HFF-Myc (cell line): ENCODE data around the gene PPFIA1.

Experiments
- DNase-seq: peaks from one replicate; pipeline ENCODE4 v3.0.0-alpha.2; 2011; ENCODE audit warnings: low read depth; ENCODE audit errors: extremely low read depth
- H3K4me3 ChIP-seq: replicated peaks from 2 replicates; pipeline ENCODE4 v1.5.1; 2011; ENCODE audit warnings: low read depth, mild to moderate bottlenecking, control low read depth, low read length
- TF ChIP-seq, protein P1 (sequence below): IDR thresholded peaks from 2 replicates; pipeline ENCODE4 v1.5.1; 2012; ENCODE audit warnings: mild to moderate bottlenecking, low read depth, low read length, control low read depth; ENCODE audit errors: missing control alignments

Gene PPFIA1

DNA sequence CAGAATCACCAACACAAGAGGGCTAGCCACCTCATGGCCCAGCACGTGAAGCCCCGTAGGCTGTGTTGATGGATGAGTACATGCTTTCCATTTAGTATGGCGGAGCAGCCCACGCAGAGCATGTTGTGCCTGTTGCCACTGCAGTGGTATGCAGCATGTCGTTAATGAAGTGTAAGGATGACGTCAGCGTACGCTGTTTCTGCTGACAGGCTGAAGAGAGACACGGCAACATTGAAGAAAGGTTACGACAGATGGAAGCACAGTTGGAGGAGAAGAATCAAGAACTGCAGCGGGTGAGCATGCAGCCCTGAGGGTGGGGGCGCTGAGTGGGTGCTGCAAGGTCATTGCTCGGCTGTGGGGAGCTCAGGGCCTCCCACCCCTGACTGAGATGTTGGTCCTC lies 62.8 kb downstream of the PPFIA1 start:
- no peak overlapping the region for H3K4me3 ChIP-seq
- TF ChIP-seq, protein P1, sequence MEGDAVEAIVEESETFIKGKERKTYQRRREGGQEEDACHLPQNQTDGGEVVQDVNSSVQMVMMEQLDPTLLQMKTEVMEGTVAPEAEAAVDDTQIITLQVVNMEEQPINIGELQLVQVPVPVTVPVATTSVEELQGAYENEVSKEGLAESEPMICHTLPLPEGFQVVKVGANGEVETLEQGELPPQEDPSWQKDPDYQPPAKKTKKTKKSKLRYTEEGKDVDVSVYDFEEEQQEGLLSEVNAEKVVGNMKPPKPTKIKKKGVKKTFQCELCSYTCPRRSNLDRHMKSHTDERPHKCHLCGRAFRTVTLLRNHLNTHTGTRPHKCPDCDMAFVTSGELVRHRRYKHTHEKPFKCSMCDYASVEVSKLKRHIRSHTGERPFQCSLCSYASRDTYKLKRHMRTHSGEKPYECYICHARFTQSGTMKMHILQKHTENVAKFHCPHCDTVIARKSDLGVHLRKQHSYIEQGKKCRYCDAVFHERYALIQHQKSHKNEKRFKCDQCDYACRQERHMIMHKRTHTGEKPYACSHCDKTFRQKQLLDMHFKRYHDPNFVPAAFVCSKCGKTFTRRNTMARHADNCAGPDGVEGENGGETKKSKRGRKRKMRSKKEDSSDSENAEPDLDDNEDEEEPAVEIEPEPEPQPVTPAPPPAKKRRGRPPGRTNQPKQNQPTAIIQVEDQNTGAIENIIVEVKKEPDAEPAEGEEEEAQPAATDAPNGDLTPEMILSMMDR = no peak
- DNase-seq = no peak

DNA sequence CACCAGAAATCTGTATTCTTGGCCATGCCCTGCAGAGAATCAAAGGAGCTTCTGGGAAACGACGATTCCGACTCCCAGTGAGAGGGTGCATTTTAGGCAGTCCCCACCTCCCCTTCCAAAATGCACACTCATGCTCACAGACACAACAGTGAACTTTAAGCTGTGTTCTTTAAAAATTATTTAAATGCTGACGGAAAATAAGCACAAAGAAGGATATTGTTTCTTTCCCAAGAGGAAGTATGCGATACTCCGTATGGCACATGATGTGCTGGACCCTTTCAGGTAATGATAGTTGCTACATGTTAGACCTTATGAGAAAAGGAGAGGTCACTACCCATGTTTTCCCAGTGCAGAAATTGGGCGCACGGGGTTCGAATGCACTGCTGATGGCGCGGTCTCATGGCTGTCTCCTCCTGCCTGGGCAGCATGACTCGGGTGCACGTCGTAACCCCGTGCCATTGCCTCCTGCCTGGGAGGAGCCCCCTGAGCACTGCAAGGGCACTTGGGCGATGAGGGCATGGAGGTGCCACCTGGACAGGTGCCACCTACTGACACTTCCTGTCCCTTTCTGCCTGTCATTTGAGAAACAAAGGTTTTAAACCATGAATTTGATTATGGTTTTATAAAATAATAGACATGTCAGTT lies 64.0 kb downstream of the PPFIA1 start:
- DNase-seq = no peak
- no peak overlapping the region for H3K4me3 ChIP-seq
- TF ChIP-seq, protein P1 = no peak

DNA sequence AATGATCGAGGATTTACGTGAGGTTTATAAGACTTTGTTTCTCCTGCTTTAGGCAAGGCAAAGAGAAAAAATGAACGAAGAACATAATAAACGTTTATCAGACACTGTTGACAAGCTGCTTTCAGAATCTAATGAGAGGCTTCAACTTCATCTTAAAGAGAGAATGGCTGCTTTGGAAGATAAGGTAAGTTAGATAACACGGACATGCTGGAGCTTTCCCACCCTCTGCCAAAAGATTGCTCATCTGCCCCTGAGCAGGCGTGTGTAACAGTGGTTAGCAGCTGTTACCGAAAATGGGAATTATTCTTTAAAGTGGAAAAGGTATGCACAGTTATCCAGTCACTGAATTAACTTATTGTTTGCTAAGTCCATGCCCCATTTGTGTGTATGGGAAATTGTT lies 65.0 kb downstream of the PPFIA1 start:
- no peak overlapping the region for H3K4me3 ChIP-seq
- TF ChIP-seq, protein P1 = no peak
- no peak for DNase-seq

DNA sequence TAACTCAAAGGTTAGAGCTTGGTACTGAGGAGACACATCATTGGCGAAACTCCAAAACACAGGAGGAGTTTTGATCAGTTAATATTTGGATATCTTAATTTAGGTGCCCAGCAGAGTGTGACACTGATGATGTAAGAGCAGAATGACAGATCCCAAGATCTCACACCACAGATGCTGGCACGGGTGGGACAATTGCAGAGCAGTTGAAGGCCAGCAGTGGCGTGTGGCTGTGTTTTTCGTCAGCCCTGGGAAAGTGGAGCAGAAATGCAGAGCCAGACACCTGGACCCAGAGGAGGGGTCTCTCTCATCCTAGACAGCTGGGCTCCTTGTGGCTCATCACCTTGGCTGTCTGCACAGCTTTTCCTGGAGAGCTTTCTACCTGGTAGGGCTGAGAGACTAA lies 68.1 kb downstream of the PPFIA1 start:
- no peak overlapping the region for H3K4me3 ChIP-seq
- TF ChIP-seq, protein P1 = no peak
- DNase-seq = no peak

DNA sequence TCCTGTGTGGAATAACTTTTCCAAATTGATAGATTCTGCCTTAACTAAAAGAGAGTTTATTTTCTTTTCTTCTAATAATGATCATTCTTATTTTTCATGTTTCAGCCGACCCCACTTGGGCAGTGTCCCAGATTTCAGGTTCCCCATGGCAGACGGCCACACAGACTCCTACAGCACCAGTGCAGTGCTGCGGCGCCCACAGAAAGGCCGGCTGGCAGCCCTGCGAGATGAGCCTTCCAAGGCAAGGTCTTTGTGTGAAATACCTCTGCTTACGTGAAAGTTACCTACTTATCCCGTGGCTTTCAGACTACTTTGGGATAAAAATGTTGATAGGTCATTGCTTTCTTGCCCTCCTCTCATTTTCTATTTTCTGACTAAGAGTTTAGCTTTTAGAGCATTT lies 68.6 kb downstream of the PPFIA1 start:
- TF ChIP-seq, protein P1 = no peak
- no peak for DNase-seq
- H3K4me3 ChIP-seq = no peak overlapping the region

DNA sequence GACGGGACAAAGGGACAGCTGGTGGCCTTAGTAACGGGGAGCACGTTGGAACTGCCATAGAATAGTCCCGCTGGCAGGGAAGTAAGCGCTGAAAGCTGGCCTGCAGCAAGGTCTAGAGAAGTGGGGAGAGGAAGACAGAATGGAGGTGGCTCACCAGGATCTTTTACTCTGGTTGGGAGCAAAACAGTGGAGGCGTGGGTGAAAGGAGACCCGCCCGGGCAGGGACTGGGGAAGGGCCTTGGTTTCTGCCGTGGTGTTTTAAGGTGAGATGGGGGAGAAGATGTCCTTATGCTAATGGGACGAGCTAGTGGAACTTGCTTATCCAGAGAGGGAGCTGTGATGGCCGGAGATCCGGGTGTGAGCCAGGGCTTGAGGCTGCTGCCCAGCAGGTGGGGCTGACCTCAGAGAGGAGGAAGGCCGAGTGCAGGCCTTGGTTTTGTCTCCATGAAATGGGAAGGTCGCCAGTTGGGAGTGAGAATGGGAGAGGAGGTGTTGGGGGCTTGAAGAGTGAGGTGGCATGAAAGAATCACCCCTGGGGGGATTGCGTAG lies 71.5 kb downstream of the PPFIA1 start:
- TF ChIP-seq, protein P1 = no peak
- H3K4me3 ChIP-seq = no peak overlapping the region
- no peak for DNase-seq

DNA sequence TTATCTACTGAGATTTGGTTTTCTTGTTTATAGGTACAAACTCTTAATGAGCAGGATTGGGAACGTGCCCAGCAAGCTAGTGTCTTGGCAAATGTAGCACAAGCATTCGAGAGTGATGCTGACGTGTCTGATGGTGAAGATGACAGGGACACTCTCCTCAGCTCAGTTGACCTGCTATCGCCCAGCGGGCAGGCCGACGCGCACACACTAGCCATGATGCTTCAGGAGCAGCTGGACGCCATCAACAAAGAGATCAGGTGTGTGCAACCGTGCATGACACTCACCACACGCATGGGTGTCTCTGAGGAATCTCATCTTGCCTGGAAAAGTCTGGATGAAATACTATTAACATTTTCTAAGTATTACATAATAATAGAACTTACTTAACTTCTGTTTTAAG lies 73.1 kb downstream of the PPFIA1 start:
- DNase-seq = no peak

More for the DNA sequence above, 73.1 kb downstream of the PPFIA1 start:
- H3K4me3 ChIP-seq = no peak overlapping the region
- TF ChIP-seq, protein P1 = no peak
